HG02870 (cell line): Measurements from ENCODE around the gene TP53I11.

Experiments
- ATAC-seq: cut with Tn5 transposase; IDR thresholded peaks from one replicate; pipeline ENCODE4 v1.9.1; 2021; ENCODE audit warnings: mild to moderate bottlenecking, moderate library complexity; ENCODE audit not compliant: unreplicated experiment

Gene TP53I11

GRCh38 chr11:44941259-44942021 lies 9.2 kb downstream of the TP53I11 start:
- no peak for ATAC-seq

GRCh38 chr11:44940835-44941234 lies 9.8 kb downstream of the TP53I11 start:
- ATAC-seq: no peak

- no peak for ATAC-seq
These were observed 10.3 kb downstream of the TP53I11 start for GRCh38 chr11:44940404-44940803.

GRCh38 chr11:44939673-44940395 lies 10.8 kb downstream of the TP53I11 start:
- ATAC-seq: no peak

GRCh38 chr11:44938066-44938691 lies 12.5 kb downstream of the TP53I11 start:
- ATAC-seq: no peak

- ATAC-seq: no peak
These were observed 13.6 kb downstream of the TP53I11 start for GRCh38 chr11:44936951-44937543.

GRCh38 chr11:44936525-44936924 lies 14.2 kb downstream of the TP53I11 start:
- ATAC-seq: peak; percentile 74

GRCh38 chr11:44934735-44935250 lies 15.9 kb downstream of the TP53I11 start:
- no peak for ATAC-seq

GRCh38 chr11:44934110-44934509 lies 16.6 kb downstream of the TP53I11 start:
- no peak for ATAC-seq

- no peak for ATAC-seq
These were observed 19.2 kb downstream of the TP53I11 start for GRCh38 chr11:44931466-44931865.

GRCh38 chr11:44930588-44931302 lies 19.9 kb downstream of the TP53I11 start:
- no peak for ATAC-seq

- ATAC-seq: no peak
These were observed 21.9 kb downstream of the TP53I11 start for GRCh38 chr11:44928816-44929215.

GRCh38 chr11:44928144-44928543 lies 22.5 kb downstream of the TP53I11 start:
- ATAC-seq: no peak

- ATAC-seq: no peak
These were observed 23.5 kb downstream of the TP53I11 start for GRCh38 chr11:44927174-44927661.

- ATAC-seq: no peak
These were observed 24.6 kb downstream of the TP53I11 start for GRCh38 chr11:44926036-44926435.

GRCh38 chr11:44923806-44924205 lies 26.9 kb downstream of the TP53I11 start:
- ATAC-seq: no peak

- ATAC-seq: no peak
These were observed 27.6 kb downstream of the TP53I11 start for GRCh38 chr11:44923115-44923514.

GRCh38 chr11:44920451-44920850 lies 30.2 kb downstream of the TP53I11 start:
- no peak for ATAC-seq

GRCh38 chr11:44917741-44918140 lies 32.9 kb downstream of the TP53I11 start:
- ATAC-seq: no peak

GRCh38 chr11:44916801-44917385 lies 33.8 kb downstream of the TP53I11 start:
- ATAC-seq: no peak
